ENCODE measurements around the gene CLTA. TPM values are rescaled to one million over a fixed set of nuclear protein-coding genes. Genes with fewer than 3 reads are reported as not detected.

The CLTA gene
- polyA plus RNA-seq, 1 of the 3 experiments (the other 2 are of a cell fraction) = 260 TPM

- Histone ChIP-seq H3F3A (replicated peaks; ENCODE audit: insufficient read depth) (peaks cover 50% of the 10 kb centered on the region), H3K4me1 (ENCODE audit: control insufficient read depth in 1 of 2, insufficient read depth in 2 of 2, low read depth in 1 of 2, low read length in 1 of 2) (peaks cover 16 to 41% of the 10 kb centered on the region in 2 experiments; a peak in 3 of 4 replicates), H3K9me2 (no peaks in the 10 kb centered on the region), H3K4me2 (peak overlapping the region; percentile 74), H3K36me3 (replicated peaks in 1 of 2; ENCODE audit: control insufficient read depth in 1 of 2, insufficient read depth in 2 of 2, low read length in 1 of 2) (peaks cover 0 to 37% of the 10 kb centered on the region in 2 experiments), H2AFZ (ENCODE audit: low read depth) (no peak overlapping the region), H3K27me3 (ENCODE audit: insufficient read depth) (no peaks in the 10 kb centered on the region), H3K9me3 (no peaks in the 10 kb centered on the region), H3K27ac (ENCODE audit: low read depth in 2 of 2, low read length in 1 of 2) (peak overlapping the region; percentile 89 to 98), H4K20me1 (ENCODE audit: insufficient read depth) (no peaks in the 10 kb centered on the region), H3K4me3 (ENCODE audit: low read depth in 2 of 2, low read length in 1 of 2) (peak overlapping the region in 1 of 2 experiments; percentile 6; a peak in 1 of 4 replicates), H3K79me2 (ENCODE audit: insufficient read depth) (peaks cover 3% of the 10 kb centered on the region; the same call in 1 of the 2 replicates), H3K9ac (peak overlapping the region; percentile 38; the same call in 1 of the 2 replicates)
- peak; percentile 41 for DNase-seq
- ChIA-PET POLR2A (interaction anchor here (1.1 to 2.7 kb wide), 4 partner anchors 9 to 41 kb away, joined by 3 to 38 read pairs (median 7); partner anchors contain the start of genes CLTA and GLIPR2), CTCF (interaction anchor here (0.6 to 7.0 kb wide), 10 partner anchors 9 to 246 kb away, joined by 3 to 105 read pairs (median 4); partner anchors contain the start of genes CCIN, CLTA and GLIPR2)
- TF ChIP-seq MXI1 (IDR thresholded peaks at IDR 0.05; ENCODE audit: low read depth, low read length) (no peak), YY1 (IDR thresholded peaks at IDR 0.05; ENCODE audit: low read depth) (no peak), JUND (IDR thresholded peaks at IDR 0.05) (peak; percentile 75), ELF1 (IDR thresholded peaks at IDR 0.05) (no peak), TEAD4 (IDR thresholded peaks at IDR 0.05; ENCODE audit: borderline replicate concordance, insufficient read depth) (0 out of 2 replicates have a peak, but pooled peaks have one; percentile 32), FOSL2 (IDR thresholded peaks at IDR 0.05; ENCODE audit: borderline replicate concordance, low read depth) (peak; percentile 83), MEF2A (IDR thresholded peaks at IDR 0.05; ENCODE audit: borderline replicate concordance, low read depth) (no peak), CHD2 (IDR thresholded peaks at IDR 0.05; ENCODE audit: low read length, partially characterized antibody) (no peak), RXRA (IDR thresholded peaks at IDR 0.05; ENCODE audit: borderline replicate concordance, low read depth) (no peak; the same call in 1 of the 2 replicates), GATA2 (CRISPR knock-in tag; IDR thresholded peaks at IDR 0.05) (no peak), FOXJ3 (CRISPR knock-in tag; IDR thresholded peaks at IDR 0.05) (no peak), SMC3 (IDR thresholded peaks at IDR 0.05; ENCODE audit: low read depth, low read length) (no peak), NFIC (IDR thresholded peaks at IDR 0.05; ENCODE audit: borderline replicate concordance) (no peak; the same call in 1 of the 2 replicates), GABPA (IDR thresholded peaks at IDR 0.05; ENCODE audit: low read depth) (no peak), CTCF (IDR thresholded peaks at IDR 0.05) (no peak), NRF1 (IDR thresholded peaks at IDR 0.05; ENCODE audit: low read depth, low read length) (no peak)
- TF ChIP-seq, protein P1, sequence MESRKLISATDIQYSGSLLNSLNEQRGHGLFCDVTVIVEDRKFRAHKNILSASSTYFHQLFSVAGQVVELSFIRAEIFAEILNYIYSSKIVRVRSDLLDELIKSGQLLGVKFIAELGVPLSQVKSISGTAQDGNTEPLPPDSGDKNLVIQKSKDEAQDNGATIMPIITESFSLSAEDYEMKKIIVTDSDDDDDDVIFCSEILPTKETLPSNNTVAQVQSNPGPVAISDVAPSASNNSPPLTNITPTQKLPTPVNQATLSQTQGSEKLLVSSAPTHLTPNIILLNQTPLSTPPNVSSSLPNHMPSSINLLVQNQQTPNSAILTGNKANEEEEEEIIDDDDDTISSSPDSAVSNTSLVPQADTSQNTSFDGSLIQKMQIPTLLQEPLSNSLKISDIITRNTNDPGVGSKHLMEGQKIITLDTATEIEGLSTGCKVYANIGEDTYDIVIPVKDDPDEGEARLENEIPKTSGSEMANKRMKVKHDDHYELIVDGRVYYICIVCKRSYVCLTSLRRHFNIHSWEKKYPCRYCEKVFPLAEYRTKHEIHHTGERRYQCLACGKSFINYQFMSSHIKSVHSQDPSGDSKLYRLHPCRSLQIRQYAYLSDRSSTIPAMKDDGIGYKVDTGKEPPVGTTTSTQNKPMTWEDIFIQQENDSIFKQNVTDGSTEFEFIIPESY (IDR thresholded peaks at IDR 0.05; ENCODE audit: borderline replicate concordance, low read depth) = no peak
- TF ChIP-seq, protein P2, sequence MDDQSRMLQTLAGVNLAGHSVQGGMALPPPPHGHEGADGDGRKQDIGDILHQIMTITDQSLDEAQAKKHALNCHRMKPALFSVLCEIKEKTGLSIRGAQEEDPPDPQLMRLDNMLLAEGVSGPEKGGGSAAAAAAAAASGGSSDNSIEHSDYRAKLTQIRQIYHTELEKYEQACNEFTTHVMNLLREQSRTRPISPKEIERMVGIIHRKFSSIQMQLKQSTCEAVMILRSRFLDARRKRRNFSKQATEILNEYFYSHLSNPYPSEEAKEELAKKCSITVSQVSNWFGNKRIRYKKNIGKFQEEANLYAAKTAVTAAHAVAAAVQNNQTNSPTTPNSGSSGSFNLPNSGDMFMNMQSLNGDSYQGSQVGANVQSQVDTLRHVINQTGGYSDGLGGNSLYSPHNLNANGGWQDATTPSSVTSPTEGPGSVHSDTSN (IDR thresholded peaks at IDR 0.05) = no peak
- TF ChIP-seq, protein P3, sequence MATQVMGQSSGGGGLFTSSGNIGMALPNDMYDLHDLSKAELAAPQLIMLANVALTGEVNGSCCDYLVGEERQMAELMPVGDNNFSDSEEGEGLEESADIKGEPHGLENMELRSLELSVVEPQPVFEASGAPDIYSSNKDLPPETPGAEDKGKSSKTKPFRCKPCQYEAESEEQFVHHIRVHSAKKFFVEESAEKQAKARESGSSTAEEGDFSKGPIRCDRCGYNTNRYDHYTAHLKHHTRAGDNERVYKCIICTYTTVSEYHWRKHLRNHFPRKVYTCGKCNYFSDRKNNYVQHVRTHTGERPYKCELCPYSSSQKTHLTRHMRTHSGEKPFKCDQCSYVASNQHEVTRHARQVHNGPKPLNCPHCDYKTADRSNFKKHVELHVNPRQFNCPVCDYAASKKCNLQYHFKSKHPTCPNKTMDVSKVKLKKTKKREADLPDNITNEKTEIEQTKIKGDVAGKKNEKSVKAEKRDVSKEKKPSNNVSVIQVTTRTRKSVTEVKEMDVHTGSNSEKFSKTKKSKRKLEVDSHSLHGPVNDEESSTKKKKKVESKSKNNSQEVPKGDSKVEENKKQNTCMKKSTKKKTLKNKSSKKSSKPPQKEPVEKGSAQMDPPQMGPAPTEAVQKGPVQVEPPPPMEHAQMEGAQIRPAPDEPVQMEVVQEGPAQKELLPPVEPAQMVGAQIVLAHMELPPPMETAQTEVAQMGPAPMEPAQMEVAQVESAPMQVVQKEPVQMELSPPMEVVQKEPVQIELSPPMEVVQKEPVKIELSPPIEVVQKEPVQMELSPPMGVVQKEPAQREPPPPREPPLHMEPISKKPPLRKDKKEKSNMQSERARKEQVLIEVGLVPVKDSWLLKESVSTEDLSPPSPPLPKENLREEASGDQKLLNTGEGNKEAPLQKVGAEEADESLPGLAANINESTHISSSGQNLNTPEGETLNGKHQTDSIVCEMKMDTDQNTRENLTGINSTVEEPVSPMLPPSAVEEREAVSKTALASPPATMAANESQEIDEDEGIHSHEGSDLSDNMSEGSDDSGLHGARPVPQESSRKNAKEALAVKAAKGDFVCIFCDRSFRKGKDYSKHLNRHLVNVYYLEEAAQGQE (IDR thresholded peaks at IDR 0.05; ENCODE audit: low read depth, low read length) = no peak
- WGBS (ENCODE audit: low lambda C conversion rate) = 64% methylated on average over 4 of the region's 4 CpGs
These were observed 41.5 kb upstream of the CLTA start for GRCh38 chr9:36149197-36149596.

Measured in SK-N-SH (cell line).